LNCAP (cell line): ENCODE data around the gene TRIM14.

Experiments used
- TF ChIP-seq, protein P1 (sequence below): fragments of 450-650 bp; IDR thresholded peaks from 2 replicates; pipeline ENCODE4 v1.5.1; 2017; ENCODE audit warnings: mild to moderate bottlenecking

The TRIM14 gene

DNA sequence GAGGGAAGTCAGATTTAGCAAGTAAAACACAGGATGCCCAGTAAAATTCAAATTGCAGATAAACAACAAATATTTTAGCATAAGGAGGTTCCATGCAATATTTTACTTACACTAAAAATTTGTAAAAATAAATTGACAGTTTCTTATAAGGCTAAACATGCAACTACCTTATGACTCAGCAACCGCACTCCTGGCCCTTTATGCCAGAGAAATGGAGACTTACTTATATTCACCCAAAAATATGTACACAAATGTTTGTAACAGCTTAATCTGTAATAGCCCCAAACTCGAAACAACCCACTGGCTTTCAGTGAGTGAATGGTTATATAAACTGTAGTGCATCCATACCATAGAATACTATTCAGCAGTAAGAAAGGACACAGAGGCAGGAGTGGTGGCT is 28.6 kb upstream of the TRIM14 start:
- TF ChIP-seq, protein P1, sequence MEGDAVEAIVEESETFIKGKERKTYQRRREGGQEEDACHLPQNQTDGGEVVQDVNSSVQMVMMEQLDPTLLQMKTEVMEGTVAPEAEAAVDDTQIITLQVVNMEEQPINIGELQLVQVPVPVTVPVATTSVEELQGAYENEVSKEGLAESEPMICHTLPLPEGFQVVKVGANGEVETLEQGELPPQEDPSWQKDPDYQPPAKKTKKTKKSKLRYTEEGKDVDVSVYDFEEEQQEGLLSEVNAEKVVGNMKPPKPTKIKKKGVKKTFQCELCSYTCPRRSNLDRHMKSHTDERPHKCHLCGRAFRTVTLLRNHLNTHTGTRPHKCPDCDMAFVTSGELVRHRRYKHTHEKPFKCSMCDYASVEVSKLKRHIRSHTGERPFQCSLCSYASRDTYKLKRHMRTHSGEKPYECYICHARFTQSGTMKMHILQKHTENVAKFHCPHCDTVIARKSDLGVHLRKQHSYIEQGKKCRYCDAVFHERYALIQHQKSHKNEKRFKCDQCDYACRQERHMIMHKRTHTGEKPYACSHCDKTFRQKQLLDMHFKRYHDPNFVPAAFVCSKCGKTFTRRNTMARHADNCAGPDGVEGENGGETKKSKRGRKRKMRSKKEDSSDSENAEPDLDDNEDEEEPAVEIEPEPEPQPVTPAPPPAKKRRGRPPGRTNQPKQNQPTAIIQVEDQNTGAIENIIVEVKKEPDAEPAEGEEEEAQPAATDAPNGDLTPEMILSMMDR: no peak

DNA sequence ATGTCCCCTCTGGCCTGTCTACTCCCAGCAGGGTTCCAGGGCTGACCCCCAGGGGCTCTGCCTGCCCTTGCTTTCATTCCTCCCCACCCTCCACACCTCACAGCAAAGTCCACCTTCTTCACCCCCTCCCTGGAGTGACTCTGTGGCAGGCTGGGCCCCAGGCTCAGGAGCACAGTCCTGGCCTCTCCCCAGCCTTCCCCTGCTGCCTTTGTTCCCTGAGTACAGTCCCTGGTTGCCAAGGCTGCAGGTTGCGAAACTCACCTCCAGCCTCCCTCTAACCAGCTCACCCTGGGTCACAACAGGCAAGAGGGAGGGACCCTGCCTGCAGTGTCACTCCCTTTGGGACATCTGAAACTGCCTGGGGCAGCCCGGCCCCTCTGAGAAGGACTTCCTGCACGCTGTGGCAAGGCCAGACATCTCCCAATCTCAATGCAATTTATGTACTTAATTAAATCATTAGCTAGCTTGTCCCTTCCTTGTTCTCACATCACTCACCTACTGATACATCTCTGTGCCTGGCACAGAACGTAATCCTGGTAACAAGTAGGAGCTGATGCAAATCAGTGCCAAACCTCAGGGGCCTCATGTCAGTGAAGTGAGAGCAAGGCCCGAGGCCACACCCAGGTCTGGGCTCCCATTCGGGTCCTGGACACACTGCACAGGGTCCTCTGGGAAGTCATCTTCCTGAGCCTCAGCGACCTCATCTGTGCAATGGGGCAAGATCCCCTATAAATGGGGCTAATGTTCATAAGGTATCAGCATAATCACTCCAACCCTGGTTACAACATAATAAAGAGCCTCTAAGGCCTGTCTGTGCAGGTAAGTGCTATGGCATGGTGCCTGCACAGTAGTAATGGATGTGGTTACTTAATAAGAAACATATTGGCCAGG is 27.3 kb upstream of the TRIM14 start:
- TF ChIP-seq, protein P1: no peak

DNA sequence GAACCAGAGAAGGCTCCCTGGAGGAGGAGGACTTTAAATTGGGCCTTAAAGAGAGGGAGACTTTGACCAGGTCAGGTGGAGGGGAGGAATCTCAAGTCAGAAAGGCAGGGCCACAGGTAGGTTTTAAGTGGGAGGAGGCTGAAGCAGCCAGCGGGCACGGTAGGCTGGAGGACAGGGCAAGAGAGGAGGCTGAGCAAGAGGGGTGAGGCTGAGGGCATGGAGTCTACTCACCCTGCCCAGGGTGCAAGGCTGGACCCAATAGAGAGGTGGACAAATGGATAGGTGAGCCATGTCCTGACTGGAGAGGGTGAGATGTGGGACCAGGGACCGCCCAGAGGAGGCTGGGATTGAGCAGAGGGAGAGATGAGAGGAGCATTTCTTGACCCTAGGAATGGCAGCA is 25.6 kb upstream of the TRIM14 start:
- TF ChIP-seq, protein P1: no peak

DNA sequence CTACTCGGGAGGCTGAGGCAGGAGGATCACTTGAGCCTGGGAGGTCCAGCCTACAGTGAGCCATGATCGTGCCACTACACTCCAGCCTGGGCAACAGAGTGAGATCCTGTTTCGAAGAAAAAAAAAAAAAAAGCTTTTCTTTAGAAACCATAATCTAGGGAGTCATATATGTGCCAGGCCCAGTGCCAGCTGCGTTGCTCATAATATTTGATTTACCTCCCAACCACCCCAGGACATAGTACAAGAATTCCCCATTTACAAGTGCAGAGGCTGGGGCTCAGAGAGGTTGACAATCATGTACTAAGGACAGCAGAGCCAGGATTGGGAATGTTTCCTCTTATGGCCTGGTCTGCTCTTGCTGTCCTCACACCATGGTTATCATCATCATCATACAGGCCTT is 25.1 kb upstream of the TRIM14 start:
- TF ChIP-seq, protein P1: no peak

DNA sequence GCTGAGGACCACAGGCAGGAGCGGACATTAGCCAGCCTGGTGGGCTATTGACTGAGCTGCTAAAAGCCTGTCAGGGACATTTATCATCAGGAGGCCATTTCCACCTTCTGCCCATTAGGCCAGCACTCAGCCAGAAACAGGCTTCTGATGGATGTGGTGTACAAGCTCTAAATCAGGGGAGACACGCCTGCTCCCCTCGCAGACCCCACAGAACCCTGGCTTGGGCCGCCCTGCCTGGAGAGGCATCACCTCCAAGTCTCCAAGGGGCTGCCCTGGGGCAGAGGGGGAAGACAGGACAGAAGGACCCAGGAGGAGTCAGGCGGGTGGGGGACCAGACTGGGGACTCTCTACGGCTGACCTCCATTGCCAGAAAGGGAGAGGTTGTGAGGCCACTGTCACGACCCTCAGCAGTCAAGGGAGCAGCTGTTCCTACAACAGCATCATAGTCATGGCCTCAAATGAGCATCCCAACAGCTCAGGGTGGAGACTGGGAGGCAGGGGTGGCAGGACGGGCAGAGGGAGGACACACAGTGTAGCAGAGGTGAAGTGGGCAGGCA is 24.0 kb upstream of the TRIM14 start:
- TF ChIP-seq, protein P1: no peak

DNA sequence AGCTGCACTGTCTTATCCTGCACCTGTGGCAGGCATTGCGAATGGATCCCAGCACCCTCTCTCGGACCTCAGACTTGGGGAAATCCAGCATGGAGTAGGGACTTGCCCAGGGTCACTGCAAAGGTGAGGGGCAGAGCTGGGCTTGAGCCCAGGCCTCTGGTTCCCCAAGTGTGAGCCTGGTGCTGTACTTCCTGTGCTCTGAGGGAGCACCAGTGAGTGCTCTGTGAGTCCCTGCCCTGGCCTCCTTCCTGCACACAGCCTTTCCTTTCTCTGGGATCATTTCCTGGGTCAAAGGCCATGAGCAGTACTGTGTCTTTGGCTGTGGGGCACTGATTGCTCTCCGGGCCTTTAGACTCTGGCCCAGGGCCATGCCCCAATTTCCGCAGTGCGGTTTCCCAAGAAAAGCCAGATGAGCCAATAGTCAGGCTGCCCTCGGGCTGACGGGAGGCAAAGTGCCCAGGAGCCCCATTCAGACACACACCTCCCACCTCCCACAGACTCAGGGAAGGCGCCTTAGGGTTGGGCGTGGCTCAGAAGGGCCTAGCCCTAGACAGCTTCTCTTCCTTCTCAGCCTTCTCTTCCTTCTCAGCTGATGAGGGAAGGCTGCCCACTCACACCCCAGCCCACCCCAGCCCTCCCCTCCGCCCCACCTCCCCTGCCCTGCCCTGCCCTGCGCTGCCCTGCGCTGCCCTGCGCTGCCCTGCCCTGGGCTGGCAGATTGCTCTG is 23.3 kb upstream of the TRIM14 start:
- TF ChIP-seq, protein P1: no peak

DNA sequence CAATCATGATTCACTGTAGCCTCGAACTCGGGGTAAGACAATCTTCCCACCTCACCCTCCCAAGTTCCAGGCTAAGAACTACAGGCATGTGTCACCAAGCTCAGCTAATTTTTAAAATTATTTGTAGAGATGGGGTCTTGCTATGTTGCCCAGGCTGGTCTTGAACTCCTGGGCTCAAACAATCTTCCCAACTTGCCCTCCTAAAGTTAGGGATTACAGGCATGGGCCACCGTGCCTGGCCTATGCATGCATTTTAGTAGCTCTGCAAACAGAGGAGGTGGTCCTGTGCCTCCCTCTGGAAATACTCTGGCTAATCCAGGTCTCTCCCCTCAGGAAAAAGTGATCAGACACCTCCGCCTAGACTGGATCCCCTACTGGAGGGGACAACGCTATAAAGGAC is 21.5 kb upstream of the TRIM14 start:
- TF ChIP-seq, protein P1: no peak
